ENCODE data around the gene SOCS6.

SOCS6 gene

DNA sequence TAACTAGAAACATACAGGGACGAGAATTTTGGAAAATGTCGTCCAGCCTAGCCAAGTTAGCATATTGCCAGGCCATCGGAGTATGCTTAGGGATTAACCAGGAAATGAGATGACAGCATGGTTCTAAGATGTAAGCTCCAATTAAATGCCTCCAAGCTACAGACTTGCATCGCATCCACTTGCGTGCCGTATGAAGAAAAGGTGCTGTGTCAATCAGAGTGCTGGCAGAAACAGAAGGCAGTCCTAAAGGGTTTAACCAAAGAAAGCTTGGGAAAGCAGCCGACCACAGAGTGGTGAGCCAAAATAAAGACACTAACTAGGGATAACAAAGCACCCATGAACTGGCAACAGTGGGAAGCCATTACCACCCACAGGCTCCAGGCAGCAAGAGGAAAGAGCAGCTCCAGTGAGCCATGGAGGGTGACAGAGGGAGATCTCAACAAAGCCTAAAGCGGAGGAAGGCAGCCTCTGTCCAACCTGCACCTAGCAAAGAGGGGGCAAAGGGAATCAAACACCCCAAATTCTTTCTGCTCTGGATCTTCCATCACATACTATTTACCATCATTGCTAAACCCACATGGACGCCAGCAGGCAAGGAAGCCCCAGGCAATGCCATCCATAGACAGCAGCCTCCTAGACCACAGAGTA lies 27.6 kb upstream of the SOCS6 start:
- H3K9ac ChIP-seq = no peak overlapping the region
- no peak overlapping the region for H3K27ac ChIP-seq
- H3K4me1 ChIP-seq (ENCODE audit: low read depth, poor library complexity, severe bottlenecking) = no peaks in the 10 kb centered on the region
- H2AFZ ChIP-seq (ENCODE audit: low read depth) = no peak overlapping the region
- H3K4me2 ChIP-seq = no peak overlapping the region
- H3K4me3 ChIP-seq (IDR thresholded peaks at IDR 0.05; ENCODE audit: insufficient read depth, low read depth, low read length) = no peak overlapping the region
- no peaks in the 10 kb centered on the region for H3K36me3 ChIP-seq (ENCODE audit: insufficient read depth)
- no peaks in the 10 kb centered on the region for H4K20me1 ChIP-seq (ENCODE audit: insufficient read depth)
- H3K79me2 ChIP-seq (ENCODE audit: insufficient read depth, low read depth) = no peaks in the 10 kb centered on the region
- no peaks in the 10 kb centered on the region for H3K27me3 ChIP-seq (ENCODE audit: insufficient read depth, low read depth)
- TF ChIP-seq, protein P1, sequence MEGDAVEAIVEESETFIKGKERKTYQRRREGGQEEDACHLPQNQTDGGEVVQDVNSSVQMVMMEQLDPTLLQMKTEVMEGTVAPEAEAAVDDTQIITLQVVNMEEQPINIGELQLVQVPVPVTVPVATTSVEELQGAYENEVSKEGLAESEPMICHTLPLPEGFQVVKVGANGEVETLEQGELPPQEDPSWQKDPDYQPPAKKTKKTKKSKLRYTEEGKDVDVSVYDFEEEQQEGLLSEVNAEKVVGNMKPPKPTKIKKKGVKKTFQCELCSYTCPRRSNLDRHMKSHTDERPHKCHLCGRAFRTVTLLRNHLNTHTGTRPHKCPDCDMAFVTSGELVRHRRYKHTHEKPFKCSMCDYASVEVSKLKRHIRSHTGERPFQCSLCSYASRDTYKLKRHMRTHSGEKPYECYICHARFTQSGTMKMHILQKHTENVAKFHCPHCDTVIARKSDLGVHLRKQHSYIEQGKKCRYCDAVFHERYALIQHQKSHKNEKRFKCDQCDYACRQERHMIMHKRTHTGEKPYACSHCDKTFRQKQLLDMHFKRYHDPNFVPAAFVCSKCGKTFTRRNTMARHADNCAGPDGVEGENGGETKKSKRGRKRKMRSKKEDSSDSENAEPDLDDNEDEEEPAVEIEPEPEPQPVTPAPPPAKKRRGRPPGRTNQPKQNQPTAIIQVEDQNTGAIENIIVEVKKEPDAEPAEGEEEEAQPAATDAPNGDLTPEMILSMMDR (conservative IDR thresholded peaks at IDR 0.05; ENCODE audit: low read depth, low read length) = no peak

DNA sequence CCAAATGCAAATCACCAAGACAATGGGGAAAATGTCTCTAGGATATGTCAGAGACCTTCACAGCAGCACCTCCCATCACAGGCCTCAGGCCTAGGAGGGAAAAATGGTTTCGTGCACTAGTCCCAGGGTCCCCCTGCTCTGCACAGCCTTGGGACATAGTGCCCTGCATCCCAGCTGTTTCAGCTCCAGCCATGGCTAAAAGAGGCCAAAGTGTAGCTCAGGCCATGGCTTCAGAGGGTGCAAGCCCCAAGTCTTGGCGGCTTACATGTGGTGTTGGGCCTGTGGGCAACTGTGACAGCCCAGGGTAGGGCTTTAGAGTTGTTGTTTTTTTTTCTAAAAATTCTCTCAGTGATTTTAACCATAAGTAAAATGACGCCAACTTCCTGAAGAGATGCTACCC lies 25.5 kb upstream of the SOCS6 start:
- Histone ChIP-seq H3K79me2 (ENCODE audit: insufficient read depth, low read depth) (no peaks in the 10 kb centered on the region), H3K36me3 (ENCODE audit: insufficient read depth) (no peaks in the 10 kb centered on the region), H2AFZ (ENCODE audit: low read depth) (no peak overlapping the region), H3K4me2 (no peak overlapping the region), H4K20me1 (ENCODE audit: insufficient read depth) (no peaks in the 10 kb centered on the region), H3K27me3 (ENCODE audit: insufficient read depth, low read depth) (no peaks in the 10 kb centered on the region), H3K4me1 (ENCODE audit: low read depth, poor library complexity, severe bottlenecking) (no peaks in the 10 kb centered on the region), H3K4me3 (IDR thresholded peaks at IDR 0.05; ENCODE audit: insufficient read depth, low read depth, low read length) (no peak overlapping the region), H3K27ac (no peak overlapping the region), H3K9ac (no peak overlapping the region)
- TF ChIP-seq, protein P1 (conservative IDR thresholded peaks at IDR 0.05; ENCODE audit: low read depth, low read length) = no peak

DNA sequence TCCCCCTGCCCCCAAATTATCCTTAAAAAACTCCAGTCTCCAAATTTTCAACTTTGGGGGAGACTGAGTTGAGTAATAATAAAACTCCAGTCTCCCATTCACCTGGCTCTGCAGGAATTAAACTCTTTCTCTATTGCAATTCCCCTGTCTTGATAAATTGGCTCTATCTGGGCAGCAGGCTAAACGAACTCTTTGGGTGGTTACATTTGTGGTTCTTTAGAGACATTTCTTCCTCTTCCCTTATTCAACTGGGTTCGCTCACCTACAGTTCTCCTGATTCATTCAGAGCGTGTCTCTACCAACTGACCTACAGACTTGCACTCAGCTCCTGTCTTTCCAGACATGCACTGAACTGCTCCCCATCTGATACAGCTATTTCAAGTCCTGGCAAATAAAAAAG lies 17.1 kb upstream of the SOCS6 start:
- H3K79me2 ChIP-seq (ENCODE audit: insufficient read depth, low read depth) = no peaks in the 10 kb centered on the region
- H2AFZ ChIP-seq (ENCODE audit: low read depth) = no peak overlapping the region
- no peaks in the 10 kb centered on the region for H4K20me1 ChIP-seq (ENCODE audit: insufficient read depth)
- no peaks in the 10 kb centered on the region for H3K36me3 ChIP-seq (ENCODE audit: insufficient read depth)
- H3K4me2 ChIP-seq = no peak overlapping the region
- H3K4me1 ChIP-seq (ENCODE audit: low read depth, poor library complexity, severe bottlenecking) = no peaks in the 10 kb centered on the region
- TF ChIP-seq, protein P1 (conservative IDR thresholded peaks at IDR 0.05; ENCODE audit: low read depth, low read length) = no peak
- no peak overlapping the region for H3K9ac ChIP-seq
- H3K4me3 ChIP-seq (IDR thresholded peaks at IDR 0.05; ENCODE audit: insufficient read depth, low read depth, low read length) = no peak overlapping the region
- no peaks in the 10 kb centered on the region for H3K27me3 ChIP-seq (ENCODE audit: insufficient read depth, low read depth)
- H3K27ac ChIP-seq = no peak overlapping the region

DNA sequence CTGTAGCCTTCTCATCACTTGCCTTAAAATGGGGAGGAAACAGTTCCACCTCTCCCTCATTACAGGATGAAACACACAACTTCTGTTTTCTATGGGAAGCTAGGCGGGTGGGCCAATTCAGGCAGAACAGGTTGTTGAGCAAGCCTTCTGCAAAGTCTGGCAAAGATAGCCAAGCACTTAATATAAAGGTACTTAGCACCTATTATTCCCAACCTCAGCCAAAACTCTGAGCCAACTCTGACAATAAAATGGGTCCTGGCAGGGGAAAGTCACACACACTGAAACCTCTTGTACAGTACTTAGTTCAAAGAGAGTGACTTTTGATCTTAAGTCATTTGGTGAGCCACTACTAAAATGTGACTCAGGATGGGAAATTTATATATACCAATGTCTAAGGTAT lies 15.8 kb upstream of the SOCS6 start:
- Histone ChIP-seq H2AFZ (ENCODE audit: low read depth) (no peak overlapping the region), H3K9ac (no peak overlapping the region), H3K4me1 (ENCODE audit: low read depth, poor library complexity, severe bottlenecking) (no peaks in the 10 kb centered on the region), H3K4me3 (IDR thresholded peaks at IDR 0.05; ENCODE audit: insufficient read depth, low read depth, low read length) (no peak overlapping the region), H3K27me3 (ENCODE audit: insufficient read depth, low read depth) (no peaks in the 10 kb centered on the region), H3K4me2 (no peak overlapping the region), H3K36me3 (ENCODE audit: insufficient read depth) (no peaks in the 10 kb centered on the region), H3K79me2 (ENCODE audit: insufficient read depth, low read depth) (no peaks in the 10 kb centered on the region), H3K27ac (no peak overlapping the region), H4K20me1 (ENCODE audit: insufficient read depth) (no peaks in the 10 kb centered on the region)
- TF ChIP-seq, protein P1 (conservative IDR thresholded peaks at IDR 0.05; ENCODE audit: low read depth, low read length) = no peak
